Activated T-cell treated with anti-CD3 and anti-CD28 coated beads for 4 hours (primary cell): ENCODE data around the gene AK1.
"Not testable (repeated sequence)": the region's sequence is repeated elsewhere in the genome, so short reads cannot be mapped to it uniquely, and the experiment has no call there.

Experiments
- DNase-seq: peaks from one replicate; pipeline ENCODE4 v3.0.0-alpha.2; 2020

The AK1 gene

GRCh38 chr9:127845619-127846018 is 31.9 kb downstream of the AK1 start:
- DNase-seq, result not testable (repeated sequence)

GRCh38 chr9:127844821-127845359 is 32.6 kb downstream of the AK1 start:
- no peak for DNase-seq

- DNase-seq, result no peak
These were observed 36.2 kb downstream of the AK1 start for GRCh38 chr9:127841087-127841835.

GRCh38 chr9:127838375-127839078 is 38.9 kb downstream of the AK1 start:
- DNase-seq, result no peak

GRCh38 chr9:127837346-127837745 is 40.1 kb downstream of the AK1 start:
- DNase-seq, result no peak

- DNase-seq, result not testable (repeated sequence)
These were observed 40.9 kb downstream of the AK1 start for GRCh38 chr9:127836561-127836960.

- no peak for DNase-seq
These were observed 41.4 kb downstream of the AK1 start for GRCh38 chr9:127835991-127836516.

GRCh38 chr9:127833555-127833954 is 43.9 kb downstream of the AK1 start:
- no peak for DNase-seq

- DNase-seq, result no peak
These were observed 45.2 kb downstream of the AK1 start for GRCh38 chr9:127832248-127832647.

- no peak for DNase-seq
These were observed 48.1 kb downstream of the AK1 start for GRCh38 chr9:127829205-127829906.

GRCh38 chr9:127828262-127829031 is 49.0 kb downstream of the AK1 start:
- DNase-seq, result no peak

GRCh38 chr9:127826253-127826913 is 51.1 kb downstream of the AK1 start:
- no peak for DNase-seq

GRCh38 chr9:127825319-127826051 is 52.0 kb downstream of the AK1 start:
- no peak for DNase-seq

GRCh38 chr9:127822108-127822507 is 55.4 kb downstream of the AK1 start:
- no peak for DNase-seq

GRCh38 chr9:127818574-127818973 is 58.9 kb downstream of the AK1 start:
- DNase-seq, result no peak

GRCh38 chr9:127817881-127818434 is 59.5 kb downstream of the AK1 start:
- no peak for DNase-seq

- DNase-seq, result no peak
These were observed 60.7 kb downstream of the AK1 start for GRCh38 chr9:127816728-127817127.
